K562 (cell line): ENCODE results near the gene ITSN1. TPM values are rescaled to one million over a fixed set of nuclear protein-coding genes. Genes with fewer than 3 reads are reported as not detected.

Experiments used
- ATAC-seq: fragments of 200-7000 bp; cut with Tn5 transposase; 3 replicates; pipeline ENCODE4 v1.9.1; 2020; ENCODE audit warnings: moderate library complexity
- BruUV-seq: library from RNA; stranded (reverse); fragments of 400-500 nt; replicated peaks from 2 replicates; lab custom pipeline; 2021; lab: Mats Ljungman, UMichigan
- CTCF ChIA-PET: fragments of 300-600 bp; formaldehyde crosslinking; extraction: SDS; loops from one replicate; lab custom pipeline; 2021; ENCODE audit warnings: low intra/inter-chr PET ratio; lab: Yijun Ruan, JAX
- POLR2A ChIA-PET: fragments of 300-600, 350-650 bp; sonication (Branson Sonifier 250); formaldehyde crosslinking; extraction: SDS; loops from one replicate; lab custom pipeline; 2021; ENCODE audit warnings: antibody characterized with exemption, inconsistent platforms; lab: Yijun Ruan, JAX
- DNase-seq, 4 experiments: peaks; one replicate each; pipeline versions ENCODE4 v3.0.0 to v3.0.0-alpha.2; 2011 to 2018; ENCODE audit warnings: low spot score in 3 of 4, mixed read lengths in 3 of 4; ENCODE audit errors: extremely low read depth in 1 of 4
- FAIRE-seq: peaks from 2 replicates; lab custom pipeline; 2011; peaks lifted over from hg19 to GRCh38; lab: Jason Lieb, UNC
- H2AFZ ChIP-seq: 2 replicates; pipeline ENCODE4 v1.6.0; 2011; ENCODE audit warnings: low read depth, low read length, control low read depth, inconsistent platforms
- H3K27ac ChIP-seq: fragments of 200-600 bp; 3 replicates; pipeline ENCODE4 v1.8.0; 2011; ENCODE audit warnings: low read depth, mild to moderate bottlenecking, control low read depth, inconsistent platforms, low read length, moderate library complexity, mixed read lengths; ENCODE audit errors: extremely low read depth
- H3K27me3 ChIP-seq, 2 experiments: fragments of 300-600 bp in 1 of 2; 2 replicates in 1 of 2; 3 replicates in 1 of 2; pipeline versions ENCODE4 v1.6.0 to v1.8.0; 2011; ENCODE audit warnings: inconsistent platforms in 2 of 2, low read length in 2 of 2, mild to moderate bottlenecking in 1 of 2, mixed read lengths in 1 of 2, moderate library complexity in 1 of 2; ENCODE audit not compliant: control insufficient read depth in 2 of 2, insufficient read depth in 2 of 2
- H3K36me3 ChIP-seq: fragments of 300-600 bp; 3 replicates; pipeline ENCODE4 v1.8.0; 2011; ENCODE audit warnings: mild to moderate bottlenecking, low read length, inconsistent platforms; ENCODE audit not compliant: control insufficient read depth, insufficient read depth
- H3K4me1 ChIP-seq, 2 experiments: fragments of 200-600 bp in 1 of 2; replicated peaks in 1 of 2; 2 replicates in 1 of 2; 3 replicates in 1 of 2; pipeline versions ENCODE4 v1.5.1 to v1.8.0; 2011; ENCODE audit warnings: inconsistent platforms in 2 of 2, low read length in 2 of 2, mild to moderate bottlenecking in 1 of 2, mixed read lengths in 1 of 2, moderate library complexity in 1 of 2; ENCODE audit not compliant: control insufficient read depth in 2 of 2, insufficient read depth in 2 of 2
- H3K4me2 ChIP-seq: 2 replicates; pipeline ENCODE4 v1.6.1; 2011; ENCODE audit warnings: low read length, control low read depth, inconsistent platforms, mixed read lengths; ENCODE audit not compliant: insufficient read depth
- H3K4me3 ChIP-seq: fragments of 200-600 bp; sonication (generic), shearing (Covaris generic); 2 replicates; pipeline ENCODE4 v1.5.1; 2016; ENCODE audit warnings: control low read depth, inconsistent platforms
- H3K79me2 ChIP-seq: fragments of 200-600 bp; 3 replicates; pipeline ENCODE4 v1.8.0; 2011; ENCODE audit warnings: low read length, inconsistent platforms; ENCODE audit not compliant: control insufficient read depth, insufficient read depth
- H3K9ac ChIP-seq, 2 experiments: 2 replicates each; pipeline versions ENCODE4 v1.6.0 to v1.6.1; 2011; ENCODE audit warnings: low read depth in 2 of 2, low read length in 2 of 2, control low read depth in 1 of 2, inconsistent platforms in 1 of 2, mild to moderate bottlenecking in 1 of 2, mixed read lengths in 1 of 2; ENCODE audit not compliant: insufficient read depth in 1 of 2
- H3K9me1 ChIP-seq: one replicate; pipeline ENCODE4 v1.6.0; 2011; ENCODE audit warnings: inconsistent platforms, mild to moderate bottlenecking, low read length, moderate library complexity; ENCODE audit not compliant: control insufficient read depth, insufficient read depth
- H3K9me3 ChIP-seq: replicated peaks from 2 replicates; pipeline ENCODE4 v1.5.1; 2011; ENCODE audit warnings: low read depth, low read length, inconsistent platforms; ENCODE audit not compliant: control insufficient read depth, insufficient read depth
- H4K20me1 ChIP-seq: replicated peaks from 2 replicates; pipeline ENCODE4 v1.6.1; 2011; ENCODE audit warnings: low read length, inconsistent platforms, mixed read lengths; ENCODE audit not compliant: control insufficient read depth, insufficient read depth
- BMI1 ChIP-seq: fragments of 150-350 bp; IDR thresholded peaks from 2 replicates; pipeline ENCODE4 v1.6.1; 2014; ENCODE audit warnings: low read length
- CBX8 ChIP-seq: fragments of 200-600 bp; sonication (generic); IDR thresholded peaks from 2 replicates; pipeline ENCODE4 v1.6.1; 2012; ENCODE audit warnings: borderline replicate concordance, mixed run types, low read depth, mild to moderate bottlenecking, moderate library complexity, mixed read lengths, low read length, control low read depth, inconsistent platforms; ENCODE audit not compliant: poor library complexity, severe bottlenecking; ENCODE audit errors: extremely low read depth
- CC2D1A ChIP-seq: fragments of 450-650 bp; IDR thresholded peaks from 2 replicates; pipeline ENCODE4 v1.6.1; 2017; ENCODE audit warnings: mild to moderate bottlenecking
- FOS ChIP-seq: IDR thresholded peaks from 3 replicates; pipeline ENCODE4 v1.6.1; 2011; ENCODE audit not compliant: insufficient read length; ENCODE audit errors: extremely low read depth
- NR1H2 ChIP-seq: sonication (generic); formaldehyde crosslinking; IDR thresholded peaks from 2 replicates; pipeline ENCODE4 v1.4.0; 2020; ENCODE audit warnings: mild to moderate bottlenecking, missing genetic modification reagents
- RNF2 ChIP-seq: sonication (generic); IDR thresholded peaks from 2 replicates; pipeline ENCODE4 v1.6.1; 2016
- ZFP36 ChIP-seq: fragments of 150-350 bp; IDR thresholded peaks from 2 replicates; pipeline ENCODE4 v1.6.1; 2018; ENCODE audit warnings: low read length, low read depth; ENCODE audit not compliant: partially characterized antibody
- WGBS: fragments of 100-300 bp; shearing (Covaris generic); methylation state at CpG from one replicate; pipeline ENCODE4 v1.1.6; 2016; ENCODE audit warnings: low coverage, mixed read lengths; ENCODE audit not compliant: insufficient coverage; ENCODE audit errors: missing lambda C conversion rate; 5-methylcytosine and 5-hydroxymethylcytosine counted together
- in situ Hi-C: fragments of 300-500 bp; cut with MboI; formaldehyde crosslinking; loops from 4 replicates; pipeline ENCODE4 v1.15.0; 2018; ENCODE audit warnings: inconsistent platforms, mixed read lengths
- intact Hi-C: fragments of 100-400 bp; cut with micrococcal nuclease; formaldehyde crosslinking; loops from 2 replicates; pipeline ENCODE4 v1.14.2; 2022
- polyA plus RNA-seq, 8 experiments: library from polyadenylated mRNA; depleted of rRNA in 4 of 8; stranded (reverse) in 5 of 8; unstranded in 3 of 8; fragments of >200 nt; fragmentation: Nextera tagmentation in 2 of 8; fragmentation: Illumina TruSeq in 1 of 8; extraction: Ambion mirVana in 2 of 8; extraction: Trizol in 1 of 8; gene quantifications; 2 replicates each; pipeline versions ENCODE4 v1.2.1 to v1.2.3, GENCODE V29; 2011 to 2014; ENCODE audit warnings: inconsistent platforms in 1 of 8, missing spikeins in 1 of 8
- total RNA-seq, 7 experiments: library from RNA; depleted of rRNA in 6 of 7; stranded (reverse); fragments of >200 nt in 6 of 7; fragmentation: Illumina TruSeq in 2 of 7; extraction: Trizol in 2 of 7; gene quantifications; 2 replicates each; pipeline versions ENCODE4 v1.2.1 to v1.2.3, GENCODE V29; 2011 to 2021; ENCODE audit warnings: low replicate concordance in 1 of 7
- TF ChIP-seq, protein P1 (sequence below): sonication (generic); IDR thresholded peaks from 2 replicates; pipeline ENCODE4 v1.6.1; 2016

Gene ITSN1
- total and polyA plus RNA-seq, 9 of the 15 experiments (the other 6 are each of a cell fraction or from before 2014, with no cell fraction given), result 1.1 to 12.6 (median 4.8) TPM

DNA sequence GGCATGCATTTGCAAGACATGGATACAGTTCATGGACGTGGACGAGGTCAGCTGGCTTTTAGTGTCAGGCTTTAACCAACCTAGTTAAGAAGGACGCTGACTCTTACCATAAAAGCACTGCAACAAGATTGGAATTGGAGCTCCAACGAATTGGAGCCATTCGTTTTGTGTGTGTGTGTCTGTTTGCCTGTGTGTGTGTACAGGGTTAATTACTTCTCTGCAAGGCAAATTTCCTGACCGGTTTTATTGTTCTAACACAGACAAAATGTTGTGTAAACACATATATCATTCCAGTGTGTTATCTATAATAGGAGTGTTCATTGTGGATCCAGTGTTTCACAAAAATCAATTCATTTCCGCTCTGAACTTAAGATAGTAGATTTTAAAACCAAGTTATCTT, 7.9 kb downstream of the ITSN1 start:
- Histone ChIP-seq H3K4me3 (no peak overlapping the region), H4K20me1 (no peaks in the 10 kb centered on the region), H3K9me3 (no peaks in the 10 kb centered on the region), H3K9me1 (no peaks in the 10 kb centered on the region), H3K36me3 (no peaks in the 10 kb centered on the region), H3K27ac (no peak overlapping the region), H3K79me2 (no peaks in the 10 kb centered on the region), H2AFZ (no peak overlapping the region; the same call in 1 of the 2 replicates), H3K27me3 (peaks cover 0 to 3% of the 10 kb centered on the region in 2 experiments; a peak in 2 of 5 replicates), H3K9ac (no peak overlapping the region), H3K4me2 (no peak overlapping the region), H3K4me1 (0 out of 5 replicates have a peak, but pooled peaks cover 0 to under 1% of the 10 kb centered on the region in 2 experiments)
- FAIRE-seq, result no peak
- CTCF ChIA-PET, result no interaction called here
- BruUV-seq, result no TSS peak
- no peak for ATAC-seq
- POLR2A ChIA-PET, result interaction anchor here (1.0 to 1.5 kb wide), 3 partner anchors 9 to 13 kb away, joined by 4 to 5 read pairs (median 4); partner anchors contain the start of genes CRYZL1 and ITSN1
- intact Hi-C loops, result no loop called here
- WGBS, result 15% methylated on average over 7 of the region's 7 CpGs
- no peak for DNase-seq
- TF ChIP-seq CBX8, result peak; percentile 89
- peak; percentile 53; the same call in 1 of the 2 replicates for TF ChIP-seq RNF2
- TF ChIP-seq, protein P1, sequence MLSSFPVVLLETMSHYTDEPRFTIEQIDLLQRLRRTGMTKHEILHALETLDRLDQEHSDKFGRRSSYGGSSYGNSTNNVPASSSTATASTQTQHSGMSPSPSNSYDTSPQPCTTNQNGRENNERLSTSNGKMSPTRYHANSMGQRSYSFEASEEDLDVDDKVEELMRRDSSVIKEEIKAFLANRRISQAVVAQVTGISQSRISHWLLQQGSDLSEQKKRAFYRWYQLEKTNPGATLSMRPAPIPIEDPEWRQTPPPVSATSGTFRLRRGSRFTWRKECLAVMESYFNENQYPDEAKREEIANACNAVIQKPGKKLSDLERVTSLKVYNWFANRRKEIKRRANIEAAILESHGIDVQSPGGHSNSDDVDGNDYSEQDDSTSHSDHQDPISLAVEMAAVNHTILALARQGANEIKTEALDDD, result peak; percentile 55; the same call in 1 of the 2 replicates
- 0 out of 2 replicates have a peak, but pooled peaks have one; percentile 48 for TF ChIP-seq NR1H2 (CRISPR knock-in tag)
- TF ChIP-seq ZFP36, result peak; percentile 28
- TF ChIP-seq CC2D1A, result no peak
- TF ChIP-seq FOS, result no peak
- TF ChIP-seq BMI1, result 0 out of 2 replicates have a peak, but pooled peaks have one; percentile 34
- in situ Hi-C loops, result no loop called here
